ENCODE data around the gene RNF212B.
"Not testable (repeated sequence)": the region's sequence is repeated elsewhere in the genome, so short reads cannot be mapped to it uniquely, and the experiment has no call there.

- TF ChIP-seq POLR2A, CTCF (IDR thresholded peaks at IDR 0.05): not testable (repeated sequence)
Observed at GRCh38 chr14:23199141-23199540, 38.6 kb upstream of the RNF212B start.

Data from testis (tissue), 2 donors.